ENCODE results near the gene AVPR1B.

DNA sequence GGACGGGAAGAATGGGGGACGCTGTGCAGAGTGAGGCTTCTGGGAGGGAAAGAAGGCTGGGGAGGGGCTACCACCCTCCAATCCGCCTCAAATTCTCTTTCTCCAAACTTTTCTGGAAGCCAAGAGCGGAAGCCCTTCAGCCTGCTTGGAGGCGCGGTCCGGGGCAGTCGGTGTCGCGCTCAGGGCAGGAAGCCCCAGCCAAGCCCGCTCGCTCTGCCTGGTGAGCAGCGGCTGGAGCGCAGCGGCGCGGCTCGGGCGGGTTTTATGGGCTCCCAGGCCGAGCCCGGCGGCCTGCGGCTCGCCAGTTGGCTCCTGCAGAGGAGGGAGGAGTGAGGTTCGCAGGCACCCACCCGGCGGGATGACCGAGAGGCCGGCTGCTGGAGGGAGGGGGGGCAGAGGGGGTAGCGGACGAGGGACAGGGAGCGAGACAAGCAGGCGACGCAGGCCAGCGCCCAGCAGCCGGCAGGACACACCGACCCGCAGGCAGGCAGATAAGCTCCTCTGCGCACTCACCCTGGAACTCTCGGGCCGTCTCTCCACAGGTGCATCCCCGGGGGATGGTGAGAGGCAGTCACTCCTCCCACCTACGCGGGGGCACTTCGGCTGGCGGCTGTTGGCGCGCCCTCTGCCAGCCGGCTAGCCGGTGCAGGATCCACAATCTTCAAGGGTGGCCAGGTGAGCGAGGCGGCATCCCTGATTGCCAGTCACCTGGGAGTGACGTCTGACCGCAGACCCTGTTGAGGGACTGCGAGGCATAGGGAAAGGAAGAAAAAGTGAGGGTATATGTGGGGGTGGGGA is at the start of gene AVPR1B:
- TF ChIP-seq REST (IDR thresholded peaks at IDR 0.05; ENCODE audit: insufficient read depth in 1 of 2, low read depth in 2 of 2, low read length in 1 of 2) (no peak), CTCF (IDR thresholded peaks at IDR 0.05) (no peak; the same call in 1 of the 2 replicates), POLR2AphosphoS5 (IDR thresholded peaks at IDR 0.05; ENCODE audit: low read depth, low read length) (no peak), SIN3A (IDR thresholded peaks at IDR 0.05; ENCODE audit: borderline replicate concordance, insufficient read depth, low read depth, low read length) (no peak), TCF7L2 (IDR thresholded peaks at IDR 0.05; ENCODE audit: low read depth, low read length) (no peak)
